ENCODE measurements around the gene SLCO4A1.

DNA sequence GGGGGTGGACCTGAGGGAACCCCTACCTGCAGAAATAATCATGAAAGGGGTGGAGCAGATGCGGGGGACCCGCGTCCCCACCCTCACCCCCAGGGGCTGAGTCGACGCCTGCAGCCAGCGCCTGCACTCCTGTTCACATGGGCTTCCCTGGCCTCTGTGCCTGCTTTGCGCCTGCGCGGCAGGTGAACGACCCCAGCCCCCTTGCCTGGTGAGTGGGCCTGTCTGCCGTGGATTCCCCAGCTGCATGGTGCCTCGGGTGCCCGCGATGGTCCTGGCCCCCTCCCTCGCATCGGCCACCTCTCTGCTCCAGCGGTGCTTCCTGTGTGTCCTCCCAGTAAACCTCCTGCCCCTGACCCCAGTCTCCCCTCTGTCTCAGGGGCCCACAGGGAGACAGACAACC is 47.6 kb downstream of the SLCO4A1 start:
- TF ChIP-seq EZH2 (IDR thresholded peaks at IDR 0.05; ENCODE audit: insufficient read depth, poor library complexity, severe bottlenecking), result no peak
- no peak for TF ChIP-seq EZH2phosphoT487 (IDR thresholded peaks at IDR 0.05; ENCODE audit: insufficient read depth, low read depth)

Data from GM23248 (cell line).